Stimulated activated naive CD8-positive, alpha-beta T cell treated with anti-CD3 and anti-CD28 coated beads, Interleukin-15, amount 100 ng/mL, for 72 hours (primary cell): ENCODE results near the gene ARX.

Experiments used
- ATAC-seq: fragments of 150-1000 bp; cut with Tn5 transposase; 2 replicates; pipeline ENCODE4 v1.10.0; 2021; ENCODE audit warnings: mild to moderate bottlenecking, moderate library complexity
- DNase-seq, 2 donors: peaks; one replicate each; pipeline ENCODE4 v3.0.0; 2021 to 2022
- H3K27ac Mint-ChIP-seq, 2 donors: one replicate each; pipeline ENCODE4 v1.8.0; 2022; ENCODE audit warnings: mild to moderate bottlenecking in 2 of 2, mixed read lengths in 2 of 2, moderate library complexity in 2 of 2
- H3K27me3 Mint-ChIP-seq: one replicate; pipeline ENCODE4 v1.8.0; 2022; ENCODE audit warnings: mixed read lengths
- H3K4me1 Mint-ChIP-seq: one replicate; pipeline ENCODE4 v1.8.0; 2022; ENCODE audit warnings: mild to moderate bottlenecking, mixed read lengths
- H3K4me3 Mint-ChIP-seq, 2 donors: one replicate each; pipeline ENCODE4 v1.8.0; 2022; ENCODE audit warnings: mild to moderate bottlenecking in 2 of 2, mixed read lengths in 2 of 2, moderate library complexity in 1 of 2
- H3K9me3 Mint-ChIP-seq, 2 donors: one replicate each; pipeline ENCODE4 v1.8.0; 2022; ENCODE audit warnings: mixed read lengths in 2 of 2

The ARX gene

GRCh38 chrX:25020905-25021449 is 5.2 kb upstream of the ARX start:
- no peaks in the 10 kb centered on the region for H3K9me3 Mint-ChIP-seq

GRCh38 chrX:25020391-25020904 is 4.7 kb upstream of the ARX start:
- no peak overlapping the region for H3K27ac Mint-ChIP-seq
- H3K4me1 Mint-ChIP-seq = peaks cover 41% of the 10 kb centered on the region
- no peaks in the 10 kb centered on the region for H3K9me3 Mint-ChIP-seq
- DNase-seq (no peak), ATAC-seq (peak; percentile 31)
- peaks cover 88% of the 10 kb centered on the region for H3K27me3 Mint-ChIP-seq
- peak overlapping the region in 1 of 2 donors; percentile 54 for H3K4me3 Mint-ChIP-seq

More at GRCh38 chrX:25020905-25021449, 5.2 kb upstream of the ARX start:
- peak; percentile 74 for ATAC-seq
- DNase-seq = peak in 1 of 2 donors; percentile 40
- Mint-ChIP-seq H3K4me3 (peak overlapping the region; percentile 39 to 45), H3K4me1 (peaks cover 40% of the 10 kb centered on the region), H3K27ac (no peak overlapping the region), H3K27me3 (peaks cover 83% of the 10 kb centered on the region)

- H3K9me3 Mint-ChIP-seq = no peaks in the 10 kb centered on the region
- H3K27me3 Mint-ChIP-seq = peaks cover 89% of the 10 kb centered on the region
- no peak overlapping the region for H3K27ac Mint-ChIP-seq
- ATAC-seq (no peak), DNase-seq (no peak)
- peaks cover 41% of the 10 kb centered on the region for H3K4me1 Mint-ChIP-seq
- H3K4me3 Mint-ChIP-seq = peak overlapping the region in 1 of 2 donors; percentile 54
These were observed 4.1 kb upstream of the ARX start for GRCh38 chrX:25019707-25020390.

- DNase-seq (no peak), ATAC-seq (no peak)
- Mint-ChIP-seq H3K27me3 (peaks cover 86% of the 10 kb centered on the region), H3K4me3 (no peak overlapping the region), H3K4me1 (peaks cover 48% of the 10 kb centered on the region), H3K27ac (peak overlapping the region in 1 of 2 donors; percentile 71), H3K9me3 (no peaks in the 10 kb centered on the region)
These were observed 2.9 kb upstream of the ARX start for GRCh38 chrX:25018682-25019081.

GRCh38 chrX:25017667-25018247 is 2.0 kb upstream of the ARX start:
- Mint-ChIP-seq H3K4me1 (peaks cover 53% of the 10 kb centered on the region), H3K27me3 (peaks cover 86% of the 10 kb centered on the region), H3K9me3 (no peaks in the 10 kb centered on the region), H3K4me3 (peak overlapping the region; percentile 54 to 58), H3K27ac (peak overlapping the region in 1 of 2 donors; percentile 97)
- no peak for ATAC-seq
- no peak for DNase-seq

- H3K4me1 Mint-ChIP-seq = peaks cover 49% of the 10 kb centered on the region
- H3K27me3 Mint-ChIP-seq = peaks cover 84% of the 10 kb centered on the region
- H3K27ac Mint-ChIP-seq = no peak overlapping the region
- DNase-seq (no peak), ATAC-seq (no peak)
- H3K4me3 Mint-ChIP-seq = peak overlapping the region in 1 of 2 donors; percentile 54
- H3K9me3 Mint-ChIP-seq = no peaks in the 10 kb centered on the region
These were observed 1.3 kb upstream of the ARX start for GRCh38 chrX:25016938-25017598.

- H3K4me3 Mint-ChIP-seq = peak overlapping the region; percentile 32 to 58
- H3K27ac Mint-ChIP-seq = no peak overlapping the region
- ATAC-seq (no peak), DNase-seq (no peak)
- H3K9me3 Mint-ChIP-seq = no peaks in the 10 kb centered on the region
- H3K4me1 Mint-ChIP-seq = peaks cover 41% of the 10 kb centered on the region
- H3K27me3 Mint-ChIP-seq = peaks cover 84% of the 10 kb centered on the region
These were observed 551 bp upstream of the ARX start for GRCh38 chrX:25016361-25016671.

GRCh38 chrX:25014366-25014838 is 1.4 kb downstream of the ARX start:
- DNase-seq (no peak), ATAC-seq (no peak)
- Mint-ChIP-seq H3K4me1 (peaks cover 31% of the 10 kb centered on the region), H3K4me3 (peak overlapping the region; percentile 63 to 79), H3K9me3 (no peaks in the 10 kb centered on the region), H3K27me3 (peaks cover 89% of the 10 kb centered on the region), H3K27ac (no peak overlapping the region)

- no peak overlapping the region for H3K27ac Mint-ChIP-seq
These were observed 2.0 kb downstream of the ARX start for GRCh38 chrX:25013632-25014365.

GRCh38 chrX:25012793-25013631 is 2.8 kb downstream of the ARX start:
- peaks cover 31% of the 10 kb centered on the region for H3K4me1 Mint-ChIP-seq
- DNase-seq = no peak
- peak overlapping the region; percentile 82 to 91 for H3K4me3 Mint-ChIP-seq
- ATAC-seq = peak; percentile 47
- H3K27ac Mint-ChIP-seq = no peak overlapping the region
- H3K27me3 Mint-ChIP-seq = peaks cover 85% of the 10 kb centered on the region
- H3K9me3 Mint-ChIP-seq = no peaks in the 10 kb centered on the region

More at GRCh38 chrX:25013632-25014365, 2.0 kb downstream of the ARX start:
- peaks cover 84% of the 10 kb centered on the region for H3K27me3 Mint-ChIP-seq
- no peak for DNase-seq
- peaks cover 31% of the 10 kb centered on the region for H3K4me1 Mint-ChIP-seq
- H3K4me3 Mint-ChIP-seq = peak overlapping the region; percentile 63 to 79
- H3K9me3 Mint-ChIP-seq = no peaks in the 10 kb centered on the region
- ATAC-seq = peak; percentile 51

GRCh38 chrX:25012433-25012735 is 3.4 kb downstream of the ARX start:
- Mint-ChIP-seq H3K27ac (no peak overlapping the region), H3K4me3 (peak overlapping the region in 1 of 2 donors; percentile 37), H3K27me3 (peaks cover 84% of the 10 kb centered on the region), H3K9me3 (no peaks in the 10 kb centered on the region), H3K4me1 (peaks cover 27% of the 10 kb centered on the region)
- DNase-seq (no peak), ATAC-seq (no peak)

GRCh38 chrX:25011589-25012432 is 4.0 kb downstream of the ARX start:
- ATAC-seq (no peak), DNase-seq (no peak)
- no peak overlapping the region for H3K4me3 Mint-ChIP-seq
- no peak overlapping the region for H3K27ac Mint-ChIP-seq
- peaks cover 26% of the 10 kb centered on the region for H3K4me1 Mint-ChIP-seq
- peaks cover 84% of the 10 kb centered on the region for H3K27me3 Mint-ChIP-seq
- no peaks in the 10 kb centered on the region for H3K9me3 Mint-ChIP-seq

- ATAC-seq (no peak), DNase-seq (no peak)
- no peak overlapping the region for H3K27ac Mint-ChIP-seq
- H3K27me3 Mint-ChIP-seq = peaks cover 84% of the 10 kb centered on the region
- peaks cover 26% of the 10 kb centered on the region for H3K4me1 Mint-ChIP-seq
- H3K9me3 Mint-ChIP-seq = no peaks in the 10 kb centered on the region
- H3K4me3 Mint-ChIP-seq = no peak overlapping the region
These were observed 4.8 kb downstream of the ARX start for GRCh38 chrX:25010784-25011588.
